GM12864 (cell line): ENCODE measurements around the gene TMTC1.

ENCODE experiments used
- DNase-seq: peaks from one replicate; pipeline ENCODE4 v3.0.0-alpha.2; 2011; ENCODE audit warnings: low read depth
- H3K4me3 ChIP-seq: 2 replicates; pipeline ENCODE4 v1.5.1; 2011; ENCODE audit warnings: mild to moderate bottlenecking, low read depth, low read length, control low read depth
- CTCF ChIP-seq: IDR thresholded peaks from 2 replicates; pipeline ENCODE4 v1.5.1; 2011; ENCODE audit warnings: low read depth, mild to moderate bottlenecking, moderate library complexity, low read length, control low read depth, inconsistent platforms; ENCODE audit errors: missing control alignments

The TMTC1 gene

DNA sequence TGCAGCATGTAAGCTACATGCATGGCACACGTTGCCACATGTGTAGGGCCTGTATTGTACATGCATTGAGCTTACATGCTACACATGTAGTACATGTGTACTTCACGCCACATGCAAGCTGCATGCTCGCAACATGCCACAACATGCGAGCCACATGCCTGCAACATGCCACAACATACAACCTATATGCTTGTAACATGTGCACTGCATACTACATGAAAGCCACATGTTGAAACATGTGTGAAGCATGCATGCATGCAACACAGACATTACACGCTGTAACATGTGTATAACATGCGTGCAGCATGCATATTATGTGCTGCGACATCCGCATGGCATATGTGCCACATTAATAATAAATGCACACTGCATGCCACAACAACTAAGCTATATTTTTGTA lies 9.1 kb upstream of the TMTC1 start:
- no peak for TF ChIP-seq CTCF
- H3K4me3 ChIP-seq, result no peak overlapping the region
- no peak for DNase-seq

- TF ChIP-seq CTCF, result no peak
- H3K4me3 ChIP-seq, result no peak overlapping the region
- DNase-seq, result no peak
These were observed 8.4 kb upstream of the TMTC1 start for GRCh38 chr12:29792132-29792531.

- H3K4me3 ChIP-seq, result no peak overlapping the region
- no peak for DNase-seq
- TF ChIP-seq CTCF, result no peak
These were observed 620 bp downstream of the TMTC1 start for GRCh38 chr12:29782871-29783772.

- H3K4me3 ChIP-seq, result no peak overlapping the region
- no peak for TF ChIP-seq CTCF
- no peak for DNase-seq
These were observed 1.4 kb downstream of the TMTC1 start for GRCh38 chr12:29782285-29782870.

DNA sequence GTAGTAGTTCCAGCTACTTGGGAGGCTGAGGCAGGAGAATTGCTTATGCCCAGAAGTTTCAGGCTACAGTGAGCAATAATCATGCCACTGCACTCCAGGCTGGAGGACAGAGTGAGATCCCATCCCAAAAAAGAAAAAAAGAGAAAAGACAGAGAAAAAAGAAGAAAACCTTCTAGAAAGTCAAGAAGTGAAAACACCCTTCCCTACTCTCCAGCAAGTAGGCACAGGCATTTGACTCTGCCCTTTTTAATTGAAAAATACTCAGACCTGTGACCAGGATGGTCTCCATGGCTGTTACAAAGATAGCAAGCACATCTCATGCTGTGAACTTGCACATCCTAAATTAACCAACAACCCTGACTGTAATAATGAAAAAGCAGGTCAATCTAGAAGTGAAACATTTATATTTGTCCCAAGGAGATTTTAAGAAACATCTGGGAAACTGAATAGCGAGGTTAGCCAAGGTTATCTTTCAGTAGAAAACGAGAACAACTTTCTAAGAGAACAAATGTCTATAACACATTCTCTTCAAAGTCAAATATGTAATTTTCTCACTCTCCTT lies 2.0 kb downstream of the TMTC1 start:
- TF ChIP-seq CTCF, result no peak
- no peak overlapping the region for H3K4me3 ChIP-seq

GRCh38 chr12:29781188-29781587 lies 2.6 kb downstream of the TMTC1 start:
- no peak for DNase-seq
- no peak overlapping the region for H3K4me3 ChIP-seq
- no peak for TF ChIP-seq CTCF

More for the DNA sequence above, 2.0 kb downstream of the TMTC1 start:
- no peak for DNase-seq

DNA sequence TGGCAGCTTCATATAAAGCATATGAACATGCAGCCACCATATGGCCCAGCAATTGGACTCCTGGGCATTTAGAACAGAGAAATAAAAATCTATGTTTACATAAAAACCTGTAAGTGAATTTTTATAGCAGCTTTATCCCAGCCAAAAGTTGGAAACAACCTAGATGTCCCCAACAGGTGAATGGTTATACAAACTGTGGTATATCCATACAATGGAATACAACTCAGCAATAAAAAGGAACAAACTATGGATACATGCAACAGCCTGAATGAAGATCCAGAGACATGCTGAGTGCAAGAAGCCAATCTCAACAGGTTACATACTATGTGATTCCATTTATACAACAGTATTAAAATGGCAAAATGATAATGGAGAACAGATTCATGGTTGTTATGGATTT lies 3.7 kb downstream of the TMTC1 start:
- TF ChIP-seq CTCF, result no peak
- DNase-seq, result no peak
- H3K4me3 ChIP-seq, result no peak overlapping the region
